SK-N-DZ (cell line): Measurements from ENCODE around the gene PIP. TPM values are rescaled to one million over a fixed set of nuclear protein-coding genes. Genes with fewer than 3 reads are reported as not detected.
"Not testable (repeated sequence)": the region's sequence is repeated elsewhere in the genome, so short reads cannot be mapped to it uniquely, and the experiment has no call there.

ENCODE experiments used
- DNase-seq: peaks from one replicate; pipeline ENCODE4 v3.0.0-alpha.2; 2015; ENCODE audit warnings: low spot score
- polyA plus RNA-seq, 2 experiments: library from polyadenylated mRNA; depleted of rRNA; stranded (reverse); fragments of >200 nt; gene quantifications; 2 replicates each; pipeline ENCODE4 v1.2.3, GENCODE V29; 2014

Gene PIP, protein sequence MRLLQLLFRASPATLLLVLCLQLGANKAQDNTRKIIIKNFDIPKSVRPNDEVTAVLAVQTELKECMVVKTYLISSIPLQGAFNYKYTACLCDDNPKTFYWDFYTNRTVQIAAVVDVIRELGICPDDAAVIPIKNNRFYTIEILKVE
- not detected in 2 replicates for polyA plus RNA-seq (2014; cell fraction: cytosol; rRNA removed)
- polyA plus RNA-seq (2014; cell fraction: nucleus; rRNA removed) = not detected in 2 replicates

DNA sequence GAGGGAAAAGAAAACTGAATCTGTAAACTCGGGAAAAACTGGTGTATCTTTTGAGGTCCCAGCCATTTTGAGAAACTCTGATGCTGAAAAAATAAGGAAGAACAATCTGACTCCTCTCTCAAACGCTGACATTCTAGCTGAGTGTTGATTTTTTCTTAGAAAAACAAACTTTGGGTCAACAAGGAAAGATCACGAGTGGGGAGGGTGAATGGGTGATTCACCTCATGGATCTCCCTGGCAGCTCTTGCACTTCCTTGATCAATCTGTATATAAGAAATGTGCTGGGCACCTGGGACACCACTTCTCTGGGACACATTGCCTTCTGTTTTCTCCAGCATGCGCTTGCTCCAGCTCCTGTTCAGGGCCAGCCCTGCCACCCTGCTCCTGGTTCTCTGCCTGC, at the start of gene PIP:
Gene PIP (plus strand): TSS at position 297 of the 400 bp plus-strand sequence. CDS start 40 bp downstream, at position 337.
- no peak for DNase-seq

DNA sequence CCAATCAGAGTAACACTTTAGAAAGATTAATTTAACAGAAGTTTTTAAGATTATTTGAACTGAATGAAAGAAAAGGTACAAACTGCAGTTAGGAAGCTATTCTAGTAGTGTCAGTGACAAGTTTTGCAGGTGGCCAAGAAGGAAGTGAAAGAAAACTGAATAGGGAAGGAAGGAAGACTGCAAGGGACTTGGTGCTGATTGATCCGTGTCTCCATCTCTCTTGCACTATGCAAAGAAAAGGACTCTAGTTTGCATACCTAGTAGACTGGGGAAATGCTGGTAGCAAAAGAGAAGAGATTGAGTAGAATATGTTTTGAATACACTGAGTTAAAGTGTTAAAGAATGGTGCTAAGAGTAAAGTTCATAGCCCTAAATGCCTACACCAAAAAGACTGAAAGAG, 46.8 kb upstream of the PIP start:
- DNase-seq = no peak

DNA sequence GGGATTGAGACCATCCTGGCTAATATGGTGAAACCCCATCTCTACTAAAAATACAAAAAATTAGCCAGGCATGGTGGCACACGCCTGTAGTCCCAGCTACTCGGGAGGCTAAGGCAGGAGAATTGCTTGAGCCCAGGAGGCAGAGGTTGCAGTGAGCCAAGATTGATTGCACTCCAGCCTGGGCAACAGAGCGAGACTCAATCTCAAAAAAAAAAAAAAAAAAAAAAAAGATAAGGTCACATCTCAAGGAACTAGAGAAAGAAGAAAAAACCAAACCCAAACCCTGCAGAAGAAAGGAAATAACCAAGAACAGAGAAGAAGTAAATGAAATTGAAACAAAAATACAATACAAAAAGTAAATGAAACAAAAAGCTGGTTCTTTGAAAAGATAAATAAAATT, 46.3 kb upstream of the PIP start:
- DNase-seq = not testable (repeated sequence)

DNA sequence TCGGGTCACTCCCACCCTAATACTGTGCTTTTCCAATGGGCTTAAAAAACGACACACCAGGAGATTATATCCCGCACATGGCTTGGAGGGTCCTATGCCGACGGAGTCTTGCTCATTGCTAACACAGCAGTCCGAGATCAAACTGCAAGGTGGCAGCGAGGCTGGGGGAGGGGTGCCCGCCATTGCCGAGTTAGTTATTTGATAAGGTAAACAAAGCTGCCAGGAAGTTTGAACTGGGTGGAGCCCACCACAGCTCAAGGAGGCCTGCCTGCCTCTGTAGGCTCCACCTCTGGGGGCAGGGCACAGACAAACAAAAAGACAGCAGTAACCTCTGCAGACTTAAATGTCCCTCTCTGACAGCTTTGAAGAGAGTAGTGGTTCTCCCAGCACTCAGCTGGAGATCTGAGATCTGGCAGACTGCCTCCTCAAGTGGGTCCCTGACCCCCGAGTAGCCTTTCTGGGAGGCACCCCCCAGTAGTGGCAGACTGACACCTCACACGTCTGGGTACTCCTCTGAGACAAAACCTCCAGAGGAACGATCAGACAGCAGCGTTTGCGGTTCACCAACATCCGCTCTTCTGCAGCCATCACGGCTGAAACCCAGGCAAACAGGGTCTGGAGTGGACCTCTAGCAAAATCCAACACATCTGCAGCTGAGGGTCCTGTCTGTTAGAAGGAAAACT, 43.2 kb upstream of the PIP start:
- DNase-seq = not testable (repeated sequence)

DNA sequence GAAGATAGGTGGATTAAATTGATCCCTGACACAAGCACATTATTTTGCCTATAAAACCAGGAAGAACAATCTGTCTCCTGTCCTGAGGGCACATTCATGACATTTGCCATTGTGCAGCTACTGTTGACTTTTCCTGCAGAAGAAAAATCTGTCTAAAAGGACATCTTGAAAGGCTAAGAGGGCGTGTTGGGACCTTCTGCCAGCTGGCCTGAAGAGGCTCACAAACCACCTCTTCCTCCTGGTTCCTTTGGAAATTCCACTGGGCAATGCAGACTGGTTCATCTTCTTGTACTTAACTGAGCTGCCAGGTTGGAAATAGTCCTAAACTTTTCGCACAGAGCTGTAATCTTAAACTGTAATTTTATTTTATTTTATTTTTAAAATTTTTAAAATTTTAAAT, 35.7 kb upstream of the PIP start:
- DNase-seq = no peak

DNA sequence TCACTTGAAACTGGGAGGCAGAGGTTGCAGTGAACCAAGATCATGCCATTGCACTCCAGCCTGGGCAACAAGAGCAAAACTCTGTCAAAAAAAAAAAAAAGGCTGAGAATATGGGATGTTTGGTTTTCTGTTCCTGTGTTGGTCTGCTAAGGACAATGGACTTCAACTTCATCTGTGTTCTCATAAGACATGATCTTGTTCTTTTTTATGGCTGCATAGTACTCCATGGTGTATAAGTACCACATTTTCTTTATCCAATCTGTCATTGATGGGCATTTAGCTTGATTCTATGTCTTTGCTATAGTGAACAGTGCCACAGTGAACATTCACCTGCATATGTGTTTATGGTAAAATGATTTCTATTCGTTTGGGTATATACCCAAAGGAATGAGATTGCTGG, 32.3 kb upstream of the PIP start:
- not testable (repeated sequence) for DNase-seq

DNA sequence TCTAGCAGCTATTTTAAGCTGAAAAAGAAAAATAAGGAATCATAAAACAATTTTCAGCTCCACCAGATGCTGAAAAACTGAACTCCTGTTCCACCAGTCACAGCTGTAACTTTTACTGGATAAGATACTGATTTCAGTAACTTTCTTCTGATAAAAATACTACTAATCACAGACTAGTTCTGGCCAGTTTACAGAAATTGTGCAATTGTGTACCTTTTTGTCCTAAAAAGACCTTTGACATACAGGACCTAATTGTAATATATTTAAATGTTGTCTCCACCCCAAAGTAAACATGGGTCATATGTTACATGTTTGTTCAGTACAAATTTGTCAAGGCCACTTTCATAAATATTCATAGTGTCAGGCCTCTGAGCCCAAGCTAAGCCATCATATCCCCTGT, 27.1 kb upstream of the PIP start:
- no peak for DNase-seq

DNA sequence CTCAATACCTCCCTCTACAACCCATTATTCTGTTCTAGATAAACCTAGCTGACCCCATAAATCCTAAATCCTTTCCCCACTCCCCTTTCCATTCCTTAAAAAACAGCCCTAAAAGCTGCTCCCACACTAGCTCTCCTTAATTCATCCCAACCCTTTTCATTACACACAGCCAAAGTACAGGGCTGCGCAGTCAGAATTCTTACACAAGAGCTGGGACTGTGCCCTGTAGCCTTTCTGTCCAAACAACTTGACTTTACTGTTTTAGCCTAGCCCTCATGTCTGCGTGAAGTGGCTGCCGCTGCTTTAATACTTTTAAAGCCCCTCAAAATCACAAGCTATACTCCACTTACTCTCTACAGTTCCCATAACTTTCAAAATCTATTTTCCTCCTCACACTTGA, 23.9 kb upstream of the PIP start:
- not testable (repeated sequence) for DNase-seq

DNA sequence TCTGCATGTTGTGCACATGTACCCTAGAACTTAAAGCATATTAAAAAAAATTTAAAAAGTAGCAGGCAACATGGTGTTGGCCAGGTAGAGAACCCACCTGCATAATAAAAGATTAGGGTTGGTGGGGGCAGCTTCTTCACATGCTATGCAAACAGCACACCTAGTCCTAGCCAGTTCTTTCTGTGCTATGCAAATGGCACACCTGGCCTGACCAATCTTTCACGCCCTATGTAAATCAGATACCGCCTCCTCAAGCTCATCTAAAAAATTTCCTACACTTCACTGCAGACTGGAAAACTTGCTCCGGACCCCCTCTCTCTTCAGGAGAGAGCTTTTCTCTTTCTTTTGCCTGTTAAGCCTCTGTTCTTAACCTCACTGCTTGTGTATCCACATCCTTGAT, 14.5 kb upstream of the PIP start:
- DNase-seq = no peak

DNA sequence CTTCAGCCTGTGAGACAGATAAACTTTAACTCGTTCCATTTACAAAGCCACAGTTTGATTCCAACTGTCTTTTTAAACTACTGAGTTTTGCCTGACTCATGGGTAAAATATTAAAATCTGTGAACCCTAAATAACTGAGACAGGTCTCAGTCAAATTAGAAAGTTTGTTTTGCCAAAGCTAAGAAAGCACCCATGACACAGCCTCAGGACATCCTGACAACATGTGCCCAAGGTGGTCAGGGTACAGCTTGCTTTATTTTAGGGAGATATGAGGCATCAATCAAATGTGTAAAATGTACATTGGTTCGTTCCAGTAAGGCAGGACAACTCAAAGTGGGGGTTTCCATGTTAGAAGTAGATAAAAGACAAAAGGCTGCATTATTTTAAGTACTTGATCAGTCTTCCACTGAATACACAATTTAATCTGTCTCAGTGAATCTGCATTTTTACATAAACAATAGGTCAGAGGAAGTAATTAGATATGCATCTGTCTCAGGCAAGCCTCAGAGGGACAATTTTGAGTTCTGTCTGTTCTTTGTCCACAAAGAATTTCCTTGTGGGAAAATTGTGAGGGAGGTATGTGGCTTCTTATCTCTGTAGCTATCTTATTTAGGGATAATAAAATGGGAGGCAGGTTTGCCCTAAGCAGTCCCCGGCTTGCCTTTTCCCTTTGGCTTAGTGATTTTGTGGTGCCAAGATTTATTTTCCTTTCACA, 11.0 kb upstream of the PIP start:
- DNase-seq = no peak

DNA sequence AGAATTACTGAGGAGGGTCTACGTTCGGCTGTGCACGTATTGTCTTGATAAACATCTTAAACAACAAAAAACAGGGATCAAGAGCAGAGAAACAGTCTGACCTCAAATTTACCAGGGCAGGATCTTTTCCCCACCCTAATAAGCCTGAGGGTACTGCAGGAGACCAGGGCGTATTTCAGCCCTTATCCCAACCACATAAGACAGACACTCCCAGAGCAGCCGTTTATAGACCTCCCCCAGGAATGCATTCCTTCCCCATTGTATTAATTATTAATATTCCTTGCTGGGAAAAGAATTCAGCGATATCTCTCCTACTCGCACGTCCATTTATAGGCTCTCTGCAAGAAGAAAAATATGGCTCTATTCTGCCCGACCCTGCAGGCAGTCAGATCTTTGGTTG, 8.6 kb upstream of the PIP start:
- not testable (repeated sequence) for DNase-seq

DNA sequence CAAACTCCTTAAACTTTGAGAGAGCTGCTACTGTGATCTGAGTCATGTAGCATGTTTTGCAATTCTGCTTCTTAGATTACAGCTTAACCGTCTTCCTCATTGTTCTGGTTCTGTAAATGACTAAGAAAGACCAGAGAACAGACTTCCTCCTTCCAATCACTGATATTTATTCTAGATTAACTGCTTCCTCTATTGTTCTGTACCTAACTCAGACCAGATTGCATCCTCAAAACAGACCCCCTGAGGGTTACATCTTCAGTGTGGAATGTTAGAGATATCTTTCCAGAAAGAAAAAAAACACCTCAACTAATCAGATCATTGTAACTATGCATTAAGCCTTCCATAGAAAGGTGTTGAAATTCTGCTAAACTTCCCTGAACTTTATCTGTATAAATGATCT, 5.7 kb upstream of the PIP start:
- no peak for DNase-seq

DNA sequence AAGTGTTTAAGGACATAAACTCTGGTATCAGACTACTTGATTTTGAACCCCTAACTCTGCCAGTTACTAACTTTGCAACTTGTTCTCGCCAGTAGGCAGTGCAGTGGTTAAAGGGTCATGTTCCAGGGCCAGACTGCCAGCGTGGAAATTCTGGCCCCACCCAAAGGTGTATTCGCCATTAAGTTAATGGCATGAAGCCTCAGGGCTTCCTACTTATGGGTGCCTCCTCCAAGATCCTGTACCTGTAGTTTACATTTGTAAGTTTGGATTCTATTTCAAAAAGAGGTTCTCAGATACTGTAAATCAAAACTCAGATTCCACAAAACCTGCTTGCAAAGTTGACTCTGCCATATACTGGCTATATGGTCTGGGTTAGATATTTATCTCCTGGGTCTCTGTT, 2.8 kb upstream of the PIP start:
- no peak for DNase-seq

DNA sequence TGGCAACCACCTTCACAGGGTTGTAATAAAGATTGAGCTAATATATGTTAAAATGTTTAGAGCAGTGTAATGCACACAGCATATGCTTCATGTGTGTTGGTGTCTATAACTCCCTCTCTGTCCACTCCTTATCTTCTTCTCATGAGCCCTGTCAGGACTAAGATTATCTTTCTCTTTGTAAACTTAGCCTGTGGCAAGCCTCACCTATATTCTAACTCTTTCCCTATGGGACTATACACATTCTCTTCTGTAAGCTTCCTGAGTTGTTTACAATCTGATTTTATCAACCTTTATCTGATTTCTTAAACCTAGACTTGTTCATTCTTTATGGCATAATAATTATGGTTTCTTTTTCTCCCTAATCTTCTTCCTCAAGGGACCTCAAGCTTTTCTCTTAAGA, 2.4 kb upstream of the PIP start:
- DNase-seq = no peak

DNA sequence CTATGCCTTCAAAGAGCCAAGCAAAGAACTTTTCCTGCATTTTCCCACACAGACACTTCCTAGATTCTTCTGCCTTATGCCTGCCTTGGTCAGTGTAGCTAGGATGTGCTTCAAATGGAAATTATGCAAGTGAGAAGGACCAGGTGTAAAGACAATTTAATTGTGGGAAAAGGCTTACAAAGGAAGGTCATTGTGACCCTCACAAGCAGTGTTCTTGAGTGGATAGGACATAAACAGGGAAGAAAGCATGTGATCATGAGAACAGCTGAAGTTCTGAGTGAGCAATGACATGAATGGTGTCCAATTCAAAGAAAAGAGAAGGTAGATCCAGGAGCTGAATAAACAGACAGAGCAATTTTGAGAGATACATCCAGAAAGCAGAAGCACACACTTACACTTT, 1.3 kb upstream of the PIP start:
- DNase-seq = no peak

DNA sequence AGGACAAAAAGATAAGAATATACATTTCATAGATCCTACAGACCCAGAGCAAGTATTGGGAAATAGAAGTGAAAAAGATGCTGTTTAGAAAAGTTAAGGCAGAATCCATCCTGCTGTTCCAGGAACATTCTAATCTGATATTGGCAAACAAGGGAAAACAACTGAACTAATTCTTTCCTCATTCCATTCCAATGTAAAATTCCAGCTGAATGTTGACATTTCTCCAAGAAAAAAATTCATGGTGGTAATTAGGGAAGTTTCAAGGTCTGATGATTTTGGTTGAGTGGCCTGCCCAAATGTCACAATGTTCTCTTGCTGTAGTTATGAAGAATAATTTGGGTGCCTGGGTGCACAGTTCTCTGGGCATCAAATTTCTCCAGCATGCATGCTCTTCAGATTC, 15.2 kb downstream of the PIP start:
- DNase-seq = no peak

DNA sequence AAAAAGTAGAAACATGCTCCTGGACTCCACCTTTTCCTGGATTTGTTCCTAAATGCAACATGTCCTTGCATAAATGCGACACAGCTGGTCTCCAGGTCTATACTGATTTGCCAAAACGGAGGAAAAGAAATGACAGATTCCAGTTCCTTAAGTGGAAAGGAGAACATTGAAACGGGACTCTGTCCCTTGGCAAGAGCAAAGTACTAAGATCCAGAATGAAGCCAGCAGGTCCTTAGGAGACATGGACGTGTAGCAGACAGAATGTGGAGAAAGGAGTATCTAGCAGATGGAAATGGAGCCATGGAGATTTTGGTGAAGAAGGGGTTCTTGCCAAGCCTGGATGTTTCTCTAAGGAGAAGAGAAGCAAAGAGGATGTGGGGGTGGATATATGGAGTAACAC, 16.2 kb downstream of the PIP start:
- no peak for DNase-seq

DNA sequence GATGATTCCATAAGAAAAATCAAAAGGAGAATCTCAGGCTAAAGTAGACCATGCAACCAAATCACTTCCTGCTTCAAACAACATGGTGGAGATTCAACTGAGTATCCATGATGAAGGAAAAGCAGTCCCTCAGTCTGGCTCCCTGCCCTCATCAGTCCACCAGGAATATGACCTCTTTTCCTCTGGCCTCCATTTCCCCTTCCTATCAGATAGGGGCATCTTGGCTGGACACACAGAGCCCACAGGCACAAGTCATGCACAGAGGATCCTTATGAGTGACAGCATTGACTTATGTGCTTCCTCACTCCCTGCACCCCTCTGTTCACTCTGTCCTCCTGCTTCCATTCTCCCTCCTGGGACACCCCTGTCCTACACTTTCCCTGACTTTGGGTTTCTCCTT, 16.8 kb downstream of the PIP start:
- DNase-seq = no peak

DNA sequence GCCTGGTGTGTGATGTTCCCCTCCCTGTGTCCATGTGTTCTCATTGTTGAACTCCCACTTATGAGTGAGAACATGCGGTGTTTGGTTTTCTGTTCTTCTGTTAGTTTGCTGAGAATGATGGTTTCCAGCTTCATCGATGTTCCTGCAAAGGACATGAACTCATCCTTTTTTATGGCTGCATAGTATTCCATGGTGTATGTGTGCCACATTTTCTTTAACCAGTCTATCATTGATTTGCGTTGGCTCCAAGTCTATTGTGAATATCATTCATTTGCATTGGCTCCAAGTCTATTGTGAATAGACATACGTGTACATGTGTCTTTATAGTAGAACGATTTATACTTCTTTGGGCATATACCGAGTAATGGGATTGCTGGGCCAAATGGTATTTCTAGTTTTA, 18.8 kb downstream of the PIP start:
- not testable (repeated sequence) for DNase-seq

DNA sequence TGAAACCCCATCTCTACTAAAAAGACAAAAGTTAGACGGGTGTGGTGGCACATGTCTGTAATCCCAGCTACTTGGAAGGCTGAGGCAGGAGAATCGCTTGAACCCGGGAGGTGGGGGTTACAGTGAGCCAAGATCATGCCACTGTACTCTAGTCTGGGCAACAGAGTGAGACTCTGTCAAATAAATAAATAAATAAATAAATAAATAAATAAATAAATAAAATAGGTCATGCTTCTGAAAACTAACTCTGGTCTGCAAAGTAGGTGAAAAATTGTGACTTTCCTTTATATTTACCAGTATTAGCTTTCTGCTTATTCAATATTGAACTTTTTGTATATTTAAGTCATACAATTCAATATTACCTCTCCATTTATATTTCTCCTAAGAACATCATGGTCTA, 26.7 kb downstream of the PIP start:
- not testable (repeated sequence) for DNase-seq

DNA sequence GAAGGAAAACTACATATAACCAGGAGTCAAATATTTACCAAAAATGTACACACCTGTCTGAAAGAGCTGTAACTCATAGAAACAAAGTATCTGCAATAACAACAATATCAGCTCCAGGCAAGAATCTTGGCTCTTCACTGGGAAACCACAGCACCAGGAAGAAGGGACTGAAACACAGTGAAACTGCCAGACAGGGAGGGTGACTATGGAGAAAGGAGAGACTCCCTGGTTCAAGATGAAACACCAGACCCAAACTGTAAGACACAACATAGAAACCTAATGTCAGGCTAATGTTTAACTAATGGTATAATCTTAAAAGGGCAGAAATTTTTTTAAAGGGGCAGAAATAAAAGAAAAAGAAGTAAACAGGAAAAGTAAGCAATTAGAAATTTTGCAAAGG, 39.8 kb downstream of the PIP start:
- no peak for DNase-seq

DNA sequence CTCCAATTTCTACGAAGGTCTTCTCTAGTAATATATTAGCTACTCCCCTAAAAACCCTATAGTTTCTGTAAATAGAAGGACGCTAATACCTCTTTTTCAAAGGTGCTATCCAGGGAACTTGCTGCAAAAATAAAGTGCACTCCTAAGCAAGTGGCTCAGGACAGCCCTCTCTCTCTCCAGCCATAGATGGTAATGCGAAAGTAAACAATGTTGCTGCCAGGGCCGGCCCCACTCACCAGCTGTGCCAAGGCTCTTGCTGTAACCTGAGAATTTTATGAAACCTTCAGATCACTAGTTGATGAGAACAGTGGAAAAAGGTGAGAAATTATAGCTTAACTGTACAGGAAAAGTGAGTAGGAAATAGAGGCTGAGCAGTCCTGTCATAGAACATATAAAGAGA, 40.5 kb downstream of the PIP start:
- no peak for DNase-seq

DNA sequence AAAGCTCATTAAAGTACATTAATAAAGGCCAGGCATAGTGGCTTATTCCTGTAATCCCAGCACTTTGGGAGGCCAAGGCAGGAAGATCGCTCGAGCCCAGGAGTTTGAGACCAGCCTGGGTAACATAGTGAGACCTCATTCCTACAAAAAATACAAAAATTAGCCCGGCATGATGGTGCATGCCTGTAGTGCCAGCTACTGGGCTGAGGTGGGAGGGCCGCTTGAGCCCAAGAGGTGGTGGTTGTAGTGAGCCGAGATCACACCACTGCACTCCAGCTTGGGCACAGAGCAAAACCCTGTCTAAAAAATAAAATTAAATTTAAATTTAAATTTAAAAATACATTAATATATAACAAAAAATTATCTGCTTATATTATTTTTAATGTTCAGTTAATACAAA, 44.3 kb downstream of the PIP start:
- no peak for DNase-seq
